Right hindlimb (tissue), 1 donor: ENCODE results near the gene SPARCL1.
"Not testable (repeated sequence)": the region's sequence is repeated elsewhere in the genome, so short reads cannot be mapped to it uniquely, and the experiment has no call there.

Experiments
- DNase-seq: peaks from one replicate; pipeline ENCODE4 v3.0.0-alpha.2; 2018

The SPARCL1 gene, protein sequence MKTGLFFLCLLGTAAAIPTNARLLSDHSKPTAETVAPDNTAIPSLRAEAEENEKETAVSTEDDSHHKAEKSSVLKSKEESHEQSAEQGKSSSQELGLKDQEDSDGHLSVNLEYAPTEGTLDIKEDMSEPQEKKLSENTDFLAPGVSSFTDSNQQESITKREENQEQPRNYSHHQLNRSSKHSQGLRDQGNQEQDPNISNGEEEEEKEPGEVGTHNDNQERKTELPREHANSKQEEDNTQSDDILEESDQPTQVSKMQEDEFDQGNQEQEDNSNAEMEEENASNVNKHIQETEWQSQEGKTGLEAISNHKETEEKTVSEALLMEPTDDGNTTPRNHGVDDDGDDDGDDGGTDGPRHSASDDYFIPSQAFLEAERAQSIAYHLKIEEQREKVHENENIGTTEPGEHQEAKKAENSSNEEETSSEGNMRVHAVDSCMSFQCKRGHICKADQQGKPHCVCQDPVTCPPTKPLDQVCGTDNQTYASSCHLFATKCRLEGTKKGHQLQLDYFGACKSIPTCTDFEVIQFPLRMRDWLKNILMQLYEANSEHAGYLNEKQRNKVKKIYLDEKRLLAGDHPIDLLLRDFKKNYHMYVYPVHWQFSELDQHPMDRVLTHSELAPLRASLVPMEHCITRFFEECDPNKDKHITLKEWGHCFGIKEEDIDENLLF

DNA sequence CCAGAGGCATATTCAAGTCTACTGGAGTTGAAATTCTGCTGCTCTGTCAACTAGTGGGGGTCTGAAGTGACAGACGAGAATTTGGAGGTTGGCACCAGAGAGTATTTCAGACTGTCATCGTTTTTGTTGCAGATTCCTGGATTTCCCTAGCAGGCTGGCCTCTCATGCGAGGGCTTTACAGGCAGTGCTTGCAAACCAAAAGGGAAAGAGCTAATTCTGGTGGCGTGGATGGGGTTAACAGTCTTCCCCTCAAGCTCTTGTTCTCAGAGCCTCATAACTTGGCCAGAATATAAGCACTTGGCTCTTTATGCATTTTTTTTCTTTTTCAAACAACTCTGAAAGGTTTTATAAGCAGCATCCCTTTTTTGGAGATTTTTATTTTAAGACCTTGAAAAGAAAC lies at the start of gene SPARCL1:
SPARCL1 (minus strand) TSS at position 190 of the 400 bp plus-strand sequence. CDS start 29,802 bp downstream, outside the sequence.
- peak; percentile 87 for DNase-seq

DNA sequence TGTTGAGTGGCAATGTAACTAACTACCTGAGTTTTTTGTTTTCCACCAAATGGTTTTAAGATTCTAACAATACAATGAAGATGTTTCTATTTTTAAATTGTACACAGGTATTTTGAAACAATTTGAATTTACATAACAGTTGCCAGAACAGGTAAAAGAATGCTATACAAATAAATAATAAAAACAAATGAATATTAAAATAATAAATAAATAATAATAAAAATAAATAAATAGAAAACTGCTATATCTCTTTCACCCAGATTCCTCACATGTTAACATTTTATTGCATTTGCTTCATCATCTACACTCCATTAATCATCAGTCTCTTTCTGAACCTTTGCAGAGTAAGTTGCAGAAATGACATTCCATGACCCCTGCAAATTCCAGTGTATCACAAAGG lies 46.8 kb upstream of the SPARCL1 start:
- no peak for DNase-seq

DNA sequence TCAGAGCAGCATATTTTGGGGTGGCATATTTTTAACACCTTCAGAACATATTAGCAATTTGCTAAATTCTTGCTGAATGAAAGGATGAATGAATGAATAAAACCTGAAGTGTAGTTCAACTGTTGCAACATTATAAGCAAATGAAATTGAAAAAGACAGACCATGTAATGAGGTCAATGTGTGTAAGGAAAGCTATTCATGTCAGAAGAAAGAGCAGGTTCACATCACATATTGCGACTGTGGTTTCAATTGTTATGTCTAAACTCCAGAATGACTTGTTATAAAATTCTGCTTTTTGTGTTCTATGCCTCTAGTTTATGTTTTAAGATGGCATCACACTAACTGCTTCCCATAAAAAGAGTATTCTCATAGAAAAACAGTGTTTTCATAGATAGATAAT lies 46.2 kb upstream of the SPARCL1 start:
- DNase-seq = no peak

DNA sequence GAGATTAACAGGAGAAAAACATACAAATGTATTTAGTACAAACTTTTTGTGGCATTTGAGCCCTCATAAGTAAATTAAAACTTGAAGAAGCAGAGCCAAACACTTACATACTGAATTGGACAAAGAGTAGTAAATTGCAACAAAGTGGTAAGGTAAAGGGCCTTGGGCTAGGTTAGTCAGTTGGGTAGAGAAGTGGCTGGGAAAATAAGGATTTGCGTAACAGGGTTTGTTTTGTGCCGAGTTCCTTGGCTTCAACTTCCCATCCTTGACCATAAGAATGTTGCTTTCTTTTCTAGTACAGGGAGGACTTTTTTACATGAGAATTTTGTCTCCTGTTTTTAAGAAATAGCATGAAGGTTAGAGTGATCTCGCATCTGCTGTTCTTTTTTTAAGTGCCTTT lies 45.8 kb upstream of the SPARCL1 start:
- DNase-seq = no peak

DNA sequence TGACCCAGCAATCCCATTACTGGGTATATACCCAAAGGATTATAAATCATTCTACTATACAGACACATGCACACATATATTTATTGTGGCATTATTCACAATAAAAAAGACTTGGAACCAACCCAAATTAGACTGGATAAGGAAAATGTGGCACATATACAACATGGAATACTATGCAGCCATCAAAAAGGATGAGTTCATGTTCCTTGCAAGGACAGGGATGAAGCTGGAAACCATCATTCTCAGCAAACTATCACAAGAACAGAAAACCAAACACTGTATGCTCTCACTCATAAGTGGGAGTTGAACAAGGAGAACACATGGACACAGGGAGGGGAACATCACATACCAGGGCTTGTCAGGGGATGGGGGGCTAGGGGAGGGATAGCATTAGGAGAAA lies 45.2 kb upstream of the SPARCL1 start:
- DNase-seq = not testable (repeated sequence)

DNA sequence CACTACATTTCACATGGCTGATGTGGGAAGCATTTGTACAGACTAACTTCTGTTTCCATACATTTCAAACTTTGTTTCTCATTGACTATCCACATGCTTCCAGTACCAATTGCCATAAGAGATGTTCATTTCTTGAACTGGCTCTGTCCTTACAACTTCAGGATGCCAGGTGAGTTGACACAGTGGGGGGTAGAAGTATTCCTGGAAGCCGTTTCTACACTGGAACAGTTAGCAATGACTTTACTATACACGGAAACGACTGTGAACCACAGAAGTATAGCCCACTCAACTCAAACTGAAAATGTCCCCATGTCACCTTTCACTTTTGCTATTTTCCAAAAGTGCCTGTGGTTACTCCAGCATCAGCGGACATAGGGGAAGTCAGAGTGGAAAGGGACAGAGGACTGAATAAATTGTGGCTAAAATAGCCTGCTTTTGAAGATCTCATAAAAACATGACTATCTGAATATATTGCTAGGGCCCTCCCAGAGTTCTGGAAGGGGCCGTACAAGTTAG lies 41.2 kb upstream of the SPARCL1 start:
- no peak for DNase-seq

DNA sequence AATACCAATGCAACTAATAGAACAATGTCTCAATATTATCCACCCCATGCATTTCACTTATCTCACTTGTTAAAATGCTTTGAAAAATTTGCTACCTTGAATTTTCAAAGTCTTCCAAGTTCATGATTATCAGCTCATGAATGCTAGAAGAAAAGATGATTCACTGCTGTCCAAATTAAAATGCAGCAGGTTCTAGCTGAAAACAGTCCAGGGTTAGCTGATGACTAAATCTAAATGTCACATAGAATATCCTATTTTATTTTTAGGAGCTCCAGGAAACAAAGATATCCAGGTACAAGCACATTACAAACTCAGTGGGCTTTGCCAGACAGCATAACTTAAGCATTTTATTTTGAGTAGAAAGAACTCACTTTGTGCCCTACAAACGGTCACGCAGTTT lies 38.0 kb upstream of the SPARCL1 start:
- no peak for DNase-seq

DNA sequence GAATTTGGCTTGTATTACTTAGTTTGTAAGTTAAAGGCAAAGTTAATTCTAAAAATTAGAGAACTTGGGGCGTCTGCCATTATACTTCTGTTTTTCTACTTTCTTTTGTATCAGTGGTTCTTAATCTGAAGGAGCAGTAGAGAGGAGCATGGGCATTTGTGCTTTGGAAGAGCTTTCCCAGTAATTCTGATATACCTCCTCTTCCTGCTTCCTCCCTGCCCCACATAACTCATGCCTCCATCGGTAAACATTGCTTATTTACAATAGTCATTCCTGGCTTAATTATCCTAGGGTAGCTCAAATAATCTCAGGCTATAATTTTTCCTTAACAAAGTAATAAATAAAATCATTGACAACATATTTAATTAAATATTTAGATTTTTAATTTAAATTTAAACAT lies 37.1 kb upstream of the SPARCL1 start:
- DNase-seq = no peak

DNA sequence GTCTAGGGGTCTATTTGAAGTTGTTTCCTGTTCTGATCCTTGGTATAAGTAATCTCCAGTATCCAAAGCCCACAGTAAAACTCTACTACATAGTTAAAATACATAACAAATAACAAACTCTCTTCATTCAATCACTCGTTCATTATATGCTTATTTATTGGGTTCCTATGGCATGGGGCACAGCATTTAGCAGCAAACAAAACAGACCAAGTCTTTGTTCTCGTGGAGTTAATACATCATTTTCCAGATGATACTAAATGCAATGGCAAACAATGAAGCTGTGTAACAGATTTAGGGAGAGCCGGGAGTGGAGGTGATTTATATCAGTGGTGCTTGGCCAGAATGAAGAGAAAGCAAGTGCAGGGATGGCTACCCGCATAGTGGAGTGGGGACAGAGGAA lies 36.6 kb upstream of the SPARCL1 start:
- DNase-seq = no peak

DNA sequence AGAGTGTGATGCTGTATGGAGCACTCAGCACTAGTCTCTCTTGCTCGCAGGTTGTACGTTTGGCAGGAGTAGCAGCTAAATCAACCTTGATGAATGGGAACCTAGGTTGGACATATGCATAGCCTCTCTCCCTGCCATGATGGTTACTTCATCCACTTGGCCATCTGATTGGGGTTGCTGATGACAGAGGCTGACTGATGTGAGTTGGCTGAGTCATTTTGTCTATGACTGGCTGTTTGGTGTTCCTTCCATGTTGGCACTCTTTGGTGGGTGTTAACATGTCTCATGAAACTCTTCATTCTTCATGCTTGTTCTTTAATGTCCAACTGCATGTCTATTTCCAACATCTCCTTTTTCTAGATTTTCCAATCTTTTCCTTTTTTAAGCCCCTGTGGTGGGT lies 31.6 kb upstream of the SPARCL1 start:
- DNase-seq = no peak

DNA sequence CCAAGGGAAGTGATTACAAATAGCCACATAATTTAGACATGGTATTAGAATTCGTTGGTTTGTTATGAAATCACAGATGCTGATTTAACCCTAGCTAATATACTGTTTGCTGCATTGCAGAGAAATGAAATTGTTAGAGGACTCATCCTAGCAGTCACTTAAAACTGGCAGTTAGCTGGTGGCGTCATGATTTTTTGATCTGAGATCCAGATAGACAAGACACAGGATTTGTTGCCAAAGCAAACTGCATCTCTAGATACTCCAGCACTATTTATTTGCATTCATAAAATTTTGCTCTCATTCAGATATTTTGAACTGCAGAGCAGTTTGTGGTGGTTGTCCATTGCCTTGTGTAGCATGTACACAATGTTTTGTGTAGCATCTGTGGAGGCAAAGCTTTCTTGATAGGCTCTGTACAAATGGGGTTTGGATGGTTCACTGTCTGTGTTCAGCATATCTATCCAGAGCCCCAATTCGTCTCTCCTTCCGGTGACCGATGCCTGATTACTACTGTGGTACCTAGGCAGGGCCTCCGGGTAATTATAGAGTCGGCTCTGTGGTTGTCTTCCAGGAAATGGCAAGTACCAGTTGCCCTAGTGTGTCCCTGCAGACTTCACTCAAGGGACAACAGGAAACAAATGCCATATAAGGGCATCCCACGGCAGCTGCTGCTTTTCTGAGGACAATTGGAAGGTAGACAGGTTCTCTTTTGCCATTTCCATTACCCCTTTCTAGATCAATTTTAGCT lies 30.1 kb upstream of the SPARCL1 start:
- peak; percentile 55 for DNase-seq

DNA sequence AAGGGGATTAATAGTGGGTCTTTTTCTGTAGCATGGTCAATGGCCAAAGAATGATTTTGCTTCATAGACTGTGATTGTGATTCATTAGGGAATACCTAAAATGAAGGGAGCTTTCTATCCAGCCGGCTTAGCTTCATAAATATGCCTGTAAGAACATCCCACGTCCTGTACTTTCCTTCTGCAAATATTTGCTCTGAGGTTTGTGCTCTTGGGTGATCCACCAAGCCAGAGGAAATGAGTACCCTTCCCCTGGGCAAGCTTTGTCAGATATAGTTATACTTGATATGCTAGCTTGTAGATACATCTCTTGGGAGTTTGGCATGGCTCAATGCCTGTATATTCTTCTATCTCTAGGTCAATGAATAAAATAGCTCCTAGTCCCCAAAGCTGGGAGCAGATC lies 28.2 kb upstream of the SPARCL1 start:
- no peak for DNase-seq

DNA sequence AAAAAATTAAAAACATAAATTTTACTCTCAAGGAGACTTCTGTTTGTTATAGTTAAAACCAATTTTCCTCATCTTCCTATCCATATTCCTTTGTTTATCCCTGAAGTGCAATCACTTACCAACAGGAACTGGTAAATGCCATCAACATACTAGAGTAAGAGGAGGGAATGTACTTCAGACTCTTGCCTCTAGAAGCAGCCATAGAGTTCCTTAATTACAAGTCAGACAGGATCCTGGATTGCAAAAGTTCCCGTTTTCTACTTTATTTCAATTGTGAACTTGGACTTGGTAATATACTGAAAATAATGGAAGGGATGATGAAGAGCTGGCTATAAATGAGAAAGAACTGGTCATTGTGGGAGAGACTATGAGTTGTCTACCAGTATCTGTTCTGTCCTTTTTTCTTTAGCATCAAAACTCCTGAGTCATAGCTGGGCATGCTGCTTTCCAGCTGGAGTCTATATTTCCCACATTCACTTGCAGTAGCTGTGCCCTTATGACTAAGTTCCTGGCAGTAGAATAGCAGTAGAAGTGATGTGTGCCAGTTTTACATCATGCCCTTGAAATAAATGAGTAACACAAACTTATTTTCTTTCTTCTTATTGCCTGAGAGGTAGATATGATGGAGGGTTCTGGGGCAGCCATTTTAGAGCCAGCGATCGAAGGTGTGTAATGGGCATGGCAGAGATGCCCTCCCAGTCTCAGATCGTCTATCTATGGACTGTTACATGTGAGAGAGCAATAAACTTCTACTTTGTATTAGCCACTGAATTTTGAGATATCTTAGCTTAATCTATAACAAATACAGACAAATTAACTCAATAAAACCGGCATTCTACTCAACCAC lies 26.8 kb upstream of the SPARCL1 start:
- no peak for DNase-seq

DNA sequence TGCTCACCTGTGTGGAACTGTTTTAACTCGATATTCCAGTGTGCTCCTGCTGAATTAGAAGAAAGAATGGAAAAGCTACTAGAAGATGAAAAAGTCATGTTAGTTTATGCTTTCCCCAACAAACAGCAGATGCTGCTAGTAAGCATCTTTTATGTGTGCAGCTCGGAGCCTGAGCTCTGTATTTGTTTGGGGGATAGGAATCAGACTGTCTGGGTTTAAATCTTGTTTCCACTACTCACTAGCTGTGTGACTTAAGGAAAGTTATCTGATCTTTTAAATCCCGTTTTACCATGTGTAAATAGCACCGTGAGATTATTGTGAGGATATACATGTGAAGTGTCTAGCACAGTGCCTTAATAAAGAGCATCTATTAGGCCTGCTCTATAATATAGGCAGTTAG lies 24.0 kb upstream of the SPARCL1 start:
- DNase-seq = no peak

DNA sequence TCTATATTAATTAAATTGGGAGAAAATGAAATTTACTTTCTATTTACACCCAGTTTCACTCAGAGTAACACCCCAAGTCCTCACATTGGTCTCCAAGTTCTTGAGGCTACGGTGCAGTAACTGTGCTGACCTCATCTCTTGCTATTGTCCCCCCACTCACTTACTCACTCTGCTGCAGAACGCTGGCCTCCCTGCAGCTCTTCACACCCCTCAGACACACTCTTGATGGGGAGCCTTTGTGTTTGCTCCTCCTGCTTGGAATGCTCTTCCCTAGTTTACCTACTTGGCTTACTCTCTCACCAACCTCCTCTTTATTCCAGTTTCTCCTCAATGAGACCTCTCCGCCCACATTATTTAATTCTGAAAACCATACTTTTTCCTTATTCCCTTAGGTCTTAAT lies 22.2 kb upstream of the SPARCL1 start:
- no peak for DNase-seq

DNA sequence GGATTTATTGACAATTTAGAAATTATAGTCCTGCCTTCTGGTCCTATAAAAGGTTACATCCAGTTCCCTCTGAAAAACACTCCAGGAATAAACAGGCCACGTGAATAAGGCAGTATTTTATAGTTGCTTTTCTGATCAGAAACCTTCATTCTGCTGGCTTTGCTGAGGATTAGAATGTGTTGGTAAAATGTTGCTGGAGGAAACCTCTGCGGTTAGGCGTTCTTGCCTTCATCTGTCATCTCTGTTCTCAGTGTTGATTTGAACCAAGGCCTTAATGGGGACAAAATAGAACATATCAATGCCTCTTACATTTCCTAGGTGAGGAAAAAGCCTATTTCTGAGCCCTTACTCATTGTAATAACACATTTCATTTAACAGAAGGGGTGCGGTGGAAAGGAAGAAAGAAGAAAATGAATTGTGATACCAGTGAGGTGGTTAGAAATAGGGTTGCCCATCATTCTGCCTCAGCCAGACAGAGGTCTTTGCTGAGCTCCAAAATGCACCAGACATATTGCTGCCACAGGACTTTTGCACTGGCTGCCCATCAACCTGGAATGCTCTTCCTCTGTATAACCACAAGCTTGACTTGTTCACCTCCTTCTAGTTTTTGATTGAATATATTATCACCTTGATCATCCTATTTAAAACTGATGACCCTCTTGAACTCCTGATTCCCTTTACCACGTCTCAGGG lies 18.0 kb upstream of the SPARCL1 start:
- DNase-seq = no peak

DNA sequence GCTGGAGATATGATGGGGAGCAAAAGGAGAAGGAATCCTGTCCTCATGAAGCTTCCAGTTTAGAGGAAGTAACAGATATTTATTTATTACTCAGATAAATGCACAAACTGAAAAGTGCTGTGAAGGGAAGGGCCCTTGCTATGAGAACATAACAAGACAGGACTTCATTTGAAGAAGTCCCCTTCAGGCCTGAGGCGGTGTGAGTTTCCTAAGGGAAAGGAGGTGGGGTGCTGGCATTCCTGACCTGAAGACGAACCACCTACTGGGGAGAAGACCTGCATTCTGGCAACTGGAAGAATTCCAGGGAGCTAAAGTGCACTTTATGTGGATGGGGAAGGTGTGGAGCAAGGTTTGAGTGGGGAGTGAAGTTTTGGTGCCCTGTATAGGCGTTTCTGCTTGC lies 15.9 kb upstream of the SPARCL1 start:
- DNase-seq = no peak

DNA sequence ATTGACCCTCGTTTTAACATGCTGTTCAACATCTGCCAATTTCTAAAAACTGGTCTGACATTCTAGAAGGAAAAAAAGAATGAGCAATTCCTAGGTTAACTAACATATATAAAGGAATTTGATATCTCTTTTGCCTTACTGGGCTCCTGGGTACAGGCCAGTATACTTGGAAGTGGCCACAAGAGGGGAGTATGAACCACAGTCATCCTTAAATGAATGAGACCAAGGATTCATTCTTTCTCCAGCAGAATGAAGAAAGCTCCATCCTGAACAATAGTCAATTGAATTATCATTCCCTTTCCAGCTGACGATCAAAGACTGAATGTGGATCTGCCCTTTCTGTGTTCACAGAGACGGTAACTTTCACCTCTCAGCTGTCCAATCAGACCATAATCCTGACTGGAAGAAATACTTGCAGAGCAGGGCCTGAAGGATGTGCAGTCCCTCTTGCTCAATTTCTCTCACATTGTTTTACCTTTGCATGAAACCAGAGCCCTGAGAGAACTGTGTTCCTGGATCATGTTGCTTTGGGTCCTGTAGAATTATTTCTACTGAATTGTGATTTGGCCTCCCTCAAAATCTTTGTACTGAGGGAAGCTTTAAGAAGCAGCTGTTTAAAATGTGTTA lies 14.8 kb upstream of the SPARCL1 start:
- peak; percentile 67 for DNase-seq

DNA sequence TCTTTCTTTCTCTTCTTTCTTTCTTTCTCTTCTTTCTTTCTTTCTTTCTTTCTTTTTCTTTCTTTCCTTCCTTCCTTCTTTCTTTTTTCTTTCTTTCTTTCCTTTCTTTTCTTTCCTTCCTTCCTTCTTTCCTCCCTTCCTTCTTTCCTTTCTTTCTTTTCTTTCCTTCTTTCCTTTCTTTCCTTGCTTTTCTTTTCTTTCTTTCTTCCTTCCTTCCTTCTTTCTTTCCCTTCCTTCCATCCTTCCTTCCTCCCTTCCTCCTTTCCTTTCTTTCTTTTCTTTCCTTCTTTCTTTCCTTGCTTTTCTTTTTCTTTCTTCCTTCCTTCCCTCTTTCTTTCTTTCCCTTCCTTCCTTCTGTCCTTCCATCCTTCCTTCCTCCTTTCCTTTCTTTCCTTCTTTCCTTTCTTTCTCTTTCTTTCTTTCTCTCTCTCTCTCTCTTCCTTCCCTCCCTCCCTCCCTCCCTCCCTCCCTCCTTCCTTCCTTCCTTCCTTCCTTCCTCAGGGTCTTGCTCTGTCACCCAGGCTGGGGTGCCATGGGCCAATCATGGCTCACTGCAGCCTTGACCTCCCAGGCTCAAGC lies 13.6 kb upstream of the SPARCL1 start:
- DNase-seq = no peak

DNA sequence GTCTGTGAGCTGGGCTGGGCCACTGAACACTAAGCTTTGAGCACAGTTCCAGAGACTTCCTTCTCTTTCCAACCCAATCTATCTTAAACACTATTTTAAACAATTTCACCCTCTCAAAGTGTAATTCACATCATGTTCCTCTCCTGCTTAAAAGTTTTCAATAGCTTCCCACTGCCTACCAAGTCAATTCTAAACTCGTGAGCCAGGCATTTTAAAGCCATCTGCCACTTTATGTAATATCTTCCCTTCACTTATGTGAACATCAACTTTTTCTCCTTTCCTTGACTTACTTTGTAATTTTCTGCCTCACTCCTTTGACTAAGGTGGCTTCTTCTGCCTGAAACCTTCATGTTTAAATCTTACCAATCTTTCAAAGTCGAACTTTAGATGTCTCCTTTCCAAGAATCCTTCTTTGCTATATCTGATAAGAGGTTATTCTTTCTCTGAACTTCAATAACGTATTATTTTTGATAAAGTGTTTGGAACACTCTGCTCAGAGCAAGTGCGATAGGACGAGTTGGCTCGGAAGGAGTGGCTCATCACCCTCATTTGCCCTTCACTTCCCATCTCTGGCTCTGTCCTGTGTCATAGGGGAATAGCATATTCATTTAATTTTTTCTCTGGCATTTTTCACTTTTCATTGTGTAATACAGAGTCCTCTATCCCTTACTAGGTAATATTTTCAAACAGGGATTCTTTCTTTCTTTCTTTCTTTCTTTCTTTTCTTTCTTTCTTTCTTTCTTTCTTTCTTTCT lies 13.0 kb upstream of the SPARCL1 start:
- no peak for DNase-seq
